Trophoblast cell (in vitro differentiated cells and primary cell): Measurements from ENCODE around the gene MOCOS.

Experiments used
- DNase-seq, 2 donors: peaks; one replicate each; pipeline ENCODE4 v3.0.0-alpha.2; 2016
- H2AFZ ChIP-seq: 2 replicates; pipeline ENCODE4 v1.6.1; 2013; ENCODE audit warnings: low read length, moderate library complexity, mild to moderate bottlenecking; ENCODE audit not compliant: insufficient read depth, poor library complexity
- H2AK5ac ChIP-seq: 2 replicates; pipeline ENCODE4 v1.6.1; 2013; ENCODE audit warnings: mild to moderate bottlenecking, low read length
- H2BK120ac ChIP-seq: 2 replicates; pipeline ENCODE4 v1.6.1; 2013; ENCODE audit warnings: low read length, mild to moderate bottlenecking, moderate library complexity; ENCODE audit not compliant: insufficient read depth, poor library complexity
- H2BK12ac ChIP-seq: 2 replicates; pipeline ENCODE4 v1.6.1; 2013; ENCODE audit warnings: mild to moderate bottlenecking, low read length, moderate library complexity
- H2BK5ac ChIP-seq: 2 replicates; pipeline ENCODE4 v1.6.1; 2013; ENCODE audit warnings: low read length, low read depth, moderate library complexity, mild to moderate bottlenecking; ENCODE audit not compliant: poor library complexity
- H3K14ac ChIP-seq: 2 replicates; pipeline ENCODE4 v1.6.1; 2013; ENCODE audit warnings: mild to moderate bottlenecking, low read length
- H3K18ac ChIP-seq: 2 replicates; pipeline ENCODE4 v1.6.1; 2013; ENCODE audit warnings: mild to moderate bottlenecking, low read length
- H3K23ac ChIP-seq: 2 replicates; pipeline ENCODE4 v1.6.1; 2013; ENCODE audit warnings: low read length
- H3K27ac ChIP-seq: 2 replicates; pipeline ENCODE4 v1.5.1; 2013; ENCODE audit warnings: low read depth, mild to moderate bottlenecking, inconsistent platforms, low read length, moderate library complexity
- H3K27me3 ChIP-seq: 2 replicates; pipeline ENCODE4 v1.6.1; 2013; ENCODE audit warnings: inconsistent platforms, mild to moderate bottlenecking, low read length, moderate library complexity; ENCODE audit not compliant: insufficient read depth
- H3K36me3 ChIP-seq, 2 experiments: 1 replicate in 1 of 2; 2 replicates in 1 of 2; pipeline ENCODE4 v1.6.1; 2013; ENCODE audit warnings: low read length in 2 of 2, mild to moderate bottlenecking in 2 of 2, moderate library complexity in 1 of 2; ENCODE audit not compliant: insufficient read depth in 2 of 2, control insufficient read depth in 1 of 2
- H3K4ac ChIP-seq: 2 replicates; pipeline ENCODE4 v1.6.1; 2013; ENCODE audit warnings: low read depth, mild to moderate bottlenecking, low read length, moderate library complexity
- H3K4me1 ChIP-seq, 2 experiments: 1 replicate in 1 of 2; 2 replicates in 1 of 2; pipeline ENCODE4 v1.6.1; 2013; ENCODE audit warnings: low read length in 2 of 2, mild to moderate bottlenecking in 2 of 2, moderate library complexity in 1 of 2; ENCODE audit not compliant: insufficient read depth in 2 of 2, control insufficient read depth in 1 of 2
- H3K4me2 ChIP-seq: 2 replicates; pipeline ENCODE4 v1.6.1; 2013; ENCODE audit warnings: inconsistent platforms, mild to moderate bottlenecking, low read length, moderate library complexity
- H3K4me3 ChIP-seq: 2 replicates; pipeline ENCODE4 v1.5.1; 2013; ENCODE audit warnings: mild to moderate bottlenecking, low read depth, low read length, inconsistent platforms
- H3K79me1 ChIP-seq: one replicate; pipeline ENCODE4 v1.6.1; 2013; ENCODE audit warnings: low read length
- H3K79me2 ChIP-seq: 2 replicates; pipeline ENCODE4 v1.6.1; 2013; ENCODE audit warnings: low read length, mild to moderate bottlenecking; ENCODE audit not compliant: control insufficient read depth, insufficient read depth, poor library complexity
- H3K9ac ChIP-seq: 2 replicates; pipeline ENCODE4 v1.6.1; 2013; ENCODE audit warnings: mild to moderate bottlenecking, low read length
- H3K9me3 ChIP-seq: 2 replicates; pipeline ENCODE4 v1.6.1; 2013; ENCODE audit warnings: low read depth, mild to moderate bottlenecking, control low read depth, inconsistent platforms, low read length; ENCODE audit not compliant: insufficient read depth
- H4K12ac ChIP-seq: 2 replicates; pipeline ENCODE4 v1.6.1; 2013; ENCODE audit warnings: low read depth, mild to moderate bottlenecking, low read length, moderate library complexity
- H4K8ac ChIP-seq: 2 replicates; pipeline ENCODE4 v1.6.1; 2013; ENCODE audit warnings: low read depth, mild to moderate bottlenecking, low read length, moderate library complexity
- H4K91ac ChIP-seq: one replicate; pipeline ENCODE4 v1.6.1; 2013; ENCODE audit warnings: low read depth, mild to moderate bottlenecking, low read length, moderate library complexity
- WGBS: extraction: QIAGEN DNeasy Blood & Tissue Kit; methylation state at CpG from one replicate; pipeline ENCODE4 v1.1.7; 2013; ENCODE audit warnings: missing lambda C conversion rate; ENCODE audit not compliant: insufficient read length, insufficient coverage; ENCODE audit errors: extremely low coverage; 5-methylcytosine and 5-hydroxymethylcytosine counted together

Gene MOCOS

DNA sequence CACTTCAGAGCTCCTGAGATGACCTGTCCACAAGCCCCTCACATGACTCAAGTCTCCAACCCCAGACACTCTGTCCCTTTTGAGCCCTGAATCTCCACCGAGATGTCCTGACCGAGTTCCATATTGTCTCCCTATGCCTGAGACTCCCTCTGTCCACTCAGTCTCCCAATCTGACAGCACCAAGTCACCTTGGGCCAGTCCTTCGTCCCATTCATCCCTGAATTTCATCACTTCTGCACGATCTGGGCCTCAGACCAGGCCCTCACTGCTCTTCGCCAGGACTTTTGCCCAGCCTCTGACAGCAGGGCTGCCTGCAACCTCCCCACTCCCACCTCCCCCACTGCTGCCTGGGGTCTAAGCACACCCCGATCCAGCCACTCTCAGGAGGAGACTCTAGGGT, 4.3 kb upstream of the MOCOS start:
- Histone ChIP-seq H4K8ac (no peak overlapping the region), H3K4me2 (no peak overlapping the region), H3K9me3 (peaks cover 3% of the 10 kb centered on the region), H4K12ac (no peak overlapping the region), H3K79me2 (no peaks in the 10 kb centered on the region), H2AFZ (no peak overlapping the region), H3K4ac (no peak overlapping the region), H2BK12ac (no peak overlapping the region), H3K27ac (no peak overlapping the region), H3K18ac (no peak overlapping the region), H3K79me1 (peaks cover 3% of the 10 kb centered on the region), H3K9ac (no peak overlapping the region), H2AK5ac (no peak overlapping the region), H3K4me3 (no peak overlapping the region), H3K27me3 (peaks cover 18% of the 10 kb centered on the region), H2BK5ac (no peak overlapping the region), H4K91ac (no peak overlapping the region), H3K14ac (no peak overlapping the region), H2BK120ac (no peak overlapping the region), H3K36me3 (no peaks in the 10 kb centered on the region), H3K4me1 (peaks cover 5 to 11% of the 10 kb centered on the region in 2 experiments), H3K23ac (no peak overlapping the region)
- no CpG with 5 or more reads among the region's 6 CpGs for WGBS
- DNase-seq: no peak

DNA sequence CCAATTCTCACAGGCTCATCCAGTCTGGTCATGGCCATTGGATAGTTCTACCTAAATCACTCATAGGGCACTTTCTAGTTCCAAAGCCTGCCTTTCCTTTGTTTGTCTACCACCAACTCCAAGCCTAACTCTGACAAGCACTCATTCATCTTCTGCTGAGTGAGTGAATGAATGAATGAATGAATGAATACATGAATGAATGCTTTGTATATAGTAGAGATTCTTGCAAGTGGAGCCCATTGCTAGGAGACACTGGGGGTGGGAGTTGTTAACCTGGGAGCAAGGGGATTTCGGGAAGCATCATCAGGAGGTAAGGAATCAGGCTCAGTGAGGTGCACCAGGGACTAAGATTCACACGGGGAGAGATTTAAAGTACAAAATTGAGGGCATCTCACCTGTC, 3.3 kb upstream of the MOCOS start:
- no peak for DNase-seq
- no peak overlapping the region for H3K4me3 ChIP-seq
- H4K12ac ChIP-seq: no peak overlapping the region
- no peak overlapping the region for H3K23ac ChIP-seq
- peaks cover 6% of the 10 kb centered on the region for H3K9me3 ChIP-seq
- no peak overlapping the region for H2AK5ac ChIP-seq
- H2AFZ ChIP-seq: no peak overlapping the region
- H3K27ac ChIP-seq: no peak overlapping the region
- H3K14ac ChIP-seq: no peak overlapping the region
- H3K4ac ChIP-seq: no peak overlapping the region
- H3K18ac ChIP-seq: no peak overlapping the region
- peaks cover 24% of the 10 kb centered on the region for H3K27me3 ChIP-seq
- H3K79me2 ChIP-seq: no peaks in the 10 kb centered on the region
- H4K8ac ChIP-seq: no peak overlapping the region
- H2BK120ac ChIP-seq: no peak overlapping the region
- no peak overlapping the region for H3K9ac ChIP-seq
- no peak overlapping the region for H4K91ac ChIP-seq
- no peaks in the 10 kb centered on the region for H3K36me3 ChIP-seq
- peaks cover 3% of the 10 kb centered on the region for H3K79me1 ChIP-seq
- no CpG with 5 or more reads among the region's 2 CpGs for WGBS
- no peak overlapping the region for H2BK12ac ChIP-seq
- no peak overlapping the region for H3K4me2 ChIP-seq
- no peak overlapping the region for H2BK5ac ChIP-seq
- H3K4me1 ChIP-seq: peaks cover 5 to 11% of the 10 kb centered on the region in 2 experiments

DNA sequence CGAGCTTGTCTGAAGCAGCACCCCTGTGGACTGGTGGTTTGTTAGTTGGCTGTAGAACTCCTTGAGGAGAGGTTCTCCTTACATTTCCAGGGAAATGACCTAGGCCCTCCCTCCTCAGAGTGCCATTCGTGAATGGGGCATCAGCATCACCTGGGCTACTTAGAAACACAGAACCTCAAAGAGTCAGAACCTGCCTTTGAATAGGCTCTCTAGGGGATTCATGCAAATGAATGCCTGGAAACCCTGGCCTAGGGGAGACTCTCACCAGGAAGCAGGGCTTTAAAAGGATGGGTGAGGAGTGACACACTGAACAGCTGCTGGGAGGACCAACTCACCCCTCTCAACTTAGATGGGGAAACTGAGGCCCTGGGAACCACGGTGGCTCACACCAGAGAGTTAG, 2.1 kb upstream of the MOCOS start:
- Histone ChIP-seq H3K9me3 (peaks cover 6% of the 10 kb centered on the region), H3K79me2 (no peaks in the 10 kb centered on the region), H3K27ac (no peak overlapping the region), H3K14ac (no peak overlapping the region), H3K36me3 (no peaks in the 10 kb centered on the region), H2BK5ac (no peak overlapping the region), H2BK120ac (no peak overlapping the region), H2AFZ (no peak overlapping the region), H4K8ac (no peak overlapping the region), H3K23ac (no peak overlapping the region), H3K4me1 (peaks cover 5 to 11% of the 10 kb centered on the region in 2 experiments), H3K27me3 (peaks cover 24% of the 10 kb centered on the region), H2AK5ac (no peak overlapping the region), H3K4me2 (no peak overlapping the region), H4K12ac (no peak overlapping the region), H3K79me1 (peaks cover 3% of the 10 kb centered on the region), H3K4me3 (no peak overlapping the region), H3K18ac (no peak overlapping the region), H2BK12ac (no peak overlapping the region), H4K91ac (no peak overlapping the region), H3K4ac (no peak overlapping the region), H3K9ac (no peak overlapping the region)
- no peak for DNase-seq
- no CpG with 5 or more reads among the region's 3 CpGs for WGBS

DNA sequence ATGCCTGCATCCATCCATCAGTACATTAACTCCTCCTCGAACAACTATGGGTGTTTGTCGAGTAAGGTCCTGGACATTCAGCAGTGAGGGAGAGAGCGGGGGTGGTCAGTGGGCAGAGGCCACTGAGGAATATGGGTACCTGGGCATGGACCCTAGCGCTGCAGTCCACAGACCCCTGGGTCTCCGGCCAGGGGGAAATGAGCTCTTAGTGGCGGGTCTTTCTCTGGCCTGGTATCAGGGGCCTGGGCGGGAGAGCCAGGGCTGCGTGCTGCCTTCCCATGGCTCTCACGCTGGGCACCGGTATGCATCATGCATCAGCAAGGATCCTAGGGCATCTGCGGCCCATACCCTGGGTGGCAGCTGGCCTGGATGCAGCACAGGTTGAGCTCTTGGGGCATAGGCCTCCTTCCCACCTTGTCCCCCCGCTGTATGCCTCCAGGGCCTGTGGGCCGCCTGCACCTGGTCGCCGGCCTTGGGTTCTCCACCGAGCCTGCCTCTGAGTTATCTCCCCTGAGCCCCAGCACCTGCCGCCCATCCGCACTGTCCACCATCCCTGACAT, 1.3 kb upstream of the MOCOS start:
- H3K4ac ChIP-seq: no peak overlapping the region
- peaks cover 24% of the 10 kb centered on the region for H3K27me3 ChIP-seq
- no CpG with 5 or more reads among the region's 18 CpGs for WGBS
- H3K4me3 ChIP-seq: no peak overlapping the region
- H4K12ac ChIP-seq: no peak overlapping the region
- H2BK5ac ChIP-seq: no peak overlapping the region
- no peak overlapping the region for H4K8ac ChIP-seq
- no peak overlapping the region for H3K27ac ChIP-seq
- no peak overlapping the region for H3K9ac ChIP-seq
- no peak overlapping the region for H2AFZ ChIP-seq
- H3K23ac ChIP-seq: no peak overlapping the region
- peaks cover 3% of the 10 kb centered on the region for H3K79me1 ChIP-seq
- no peak for DNase-seq
- peaks cover 6% of the 10 kb centered on the region for H3K9me3 ChIP-seq
- H4K91ac ChIP-seq: no peak overlapping the region
- H2BK120ac ChIP-seq: no peak overlapping the region
- no peak overlapping the region for H3K18ac ChIP-seq
- no peak overlapping the region for H2BK12ac ChIP-seq
- no peaks in the 10 kb centered on the region for H3K36me3 ChIP-seq
- peaks cover 5 to 11% of the 10 kb centered on the region in 2 experiments for H3K4me1 ChIP-seq
- H2AK5ac ChIP-seq: no peak overlapping the region
- H3K14ac ChIP-seq: no peak overlapping the region
- H3K4me2 ChIP-seq: no peak overlapping the region
- H3K79me2 ChIP-seq: no peaks in the 10 kb centered on the region
